HG02759 (cell line): ENCODE measurements around the gene DEFB131B.
"Not testable (repeated sequence)": the region's sequence is repeated elsewhere in the genome, so short reads cannot be mapped to it uniquely, and the experiment has no call there.

Source experiments
- ATAC-seq: cut with Tn5 transposase; IDR thresholded peaks from one replicate; pipeline ENCODE4 v1.9.1; 2021; ENCODE audit warnings: mild to moderate bottlenecking, moderate library complexity; ENCODE audit not compliant: unreplicated experiment

Gene DEFB131B

GRCh38 chr11:71910775-71911174 lies 32.5 kb downstream of the DEFB131B start:
- ATAC-seq, result not testable (repeated sequence)

GRCh38 chr11:71911321-71911985 lies 33.2 kb downstream of the DEFB131B start:
- ATAC-seq, result not testable (repeated sequence)

- ATAC-seq, result not testable (repeated sequence)
These were observed 33.7 kb downstream of the DEFB131B start for GRCh38 chr11:71911986-71912340.

- ATAC-seq, result no peak
These were observed 35.7 kb downstream of the DEFB131B start for GRCh38 chr11:71913756-71914526.

- no peak for ATAC-seq
These were observed 36.5 kb downstream of the DEFB131B start for GRCh38 chr11:71914617-71915189.

- no peak for ATAC-seq
These were observed 39.4 kb downstream of the DEFB131B start for GRCh38 chr11:71917646-71918140.

GRCh38 chr11:71927820-71928736 lies 49.8 kb downstream of the DEFB131B start, which contains the start of gene XNDC1N:
TSS of gene XNDC1N (minus strand) at chr11:71928594. CDS start at chr11:71923353, 5,241 bp downstream.
- ATAC-seq, result peak; percentile 77

- peak; percentile 83 for ATAC-seq
These were observed 50.6 kb downstream of the DEFB131B start, which contains the start of gene RNF121 for GRCh38 chr11:71928737-71929443. TSS of gene RNF121 (plus strand) at chr11:71929046. CDS start at chr11:71929062, 16 bp downstream.

GRCh38 chr11:71929491-71929890 lies 51.2 kb downstream of the DEFB131B start:
- ATAC-seq, result no peak

- no peak for ATAC-seq
These were observed 52.4 kb downstream of the DEFB131B start for GRCh38 chr11:71930556-71931244.

- peak; percentile 21 for ATAC-seq
These were observed 53.0 kb downstream of the DEFB131B start for GRCh38 chr11:71931245-71931602.

GRCh38 chr11:71933141-71933933 lies 55.1 kb downstream of the DEFB131B start:
- no peak for ATAC-seq
